A172 (cell line): ENCODE results near the gene EPO. TPM values are rescaled to one million over a fixed set of nuclear protein-coding genes. Genes with fewer than 3 reads are reported as not detected.
"Not testable (repeated sequence)": the region's sequence is repeated elsewhere in the genome, so short reads cannot be mapped to it uniquely, and the experiment has no call there.

ENCODE experiments used
- DNase-seq: peaks from one replicate; pipeline ENCODE4 v3.0.0-alpha.2; 2015; ENCODE audit warnings: low spot score
- total RNA-seq: library from RNA; depleted of rRNA; stranded (reverse); fragments of >200 nt; shearing (Covaris generic); gene quantifications from 2 replicates; pipeline ENCODE4 v1.2.3, GENCODE V29; 2014; rRNA removed

The EPO gene
- total RNA-seq, 1 experiment from 2014 or later = not detected

DNA sequence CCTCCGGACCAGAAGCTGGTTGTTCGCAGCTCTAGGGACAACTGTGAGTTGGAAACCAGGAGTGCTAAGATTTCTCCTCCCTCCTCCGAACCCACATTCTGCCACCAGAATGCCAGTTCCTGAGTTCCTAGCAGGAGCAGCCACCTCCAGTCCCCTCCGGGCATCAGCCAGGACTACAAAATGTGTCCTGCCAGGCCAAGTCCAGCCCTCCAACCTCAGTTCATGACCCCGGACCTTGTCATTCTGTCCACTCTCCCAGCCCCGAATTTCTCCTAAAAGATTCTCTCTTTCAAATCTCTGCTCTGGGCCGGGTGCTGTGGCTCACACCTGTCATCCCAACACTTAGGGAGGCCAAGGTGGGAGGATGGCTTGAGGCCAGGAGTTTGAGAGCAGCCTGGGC is 15.5 kb downstream of the EPO start:
- DNase-seq = no peak

DNA sequence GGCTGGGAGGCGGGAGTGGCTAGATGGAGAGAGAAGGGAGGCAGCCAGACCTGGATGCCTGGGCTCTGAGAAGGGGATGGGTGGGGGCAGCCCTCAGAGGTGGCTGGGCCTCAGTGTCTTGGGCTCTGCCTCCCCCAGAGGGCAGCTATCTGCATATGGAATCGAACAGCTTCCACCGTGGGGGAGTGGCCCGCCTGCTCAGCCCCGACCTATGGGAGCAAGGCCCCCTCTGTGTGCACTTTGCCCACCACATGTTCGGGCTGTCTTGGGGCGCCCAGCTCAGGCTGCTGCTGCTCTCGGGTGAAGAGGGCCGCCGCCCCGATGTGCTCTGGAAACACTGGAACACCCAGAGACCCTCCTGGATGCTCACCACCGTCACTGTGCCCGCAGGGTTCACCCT is 16.4 kb downstream of the EPO start:
- DNase-seq = no peak

GRCh38 chr7:100739934-100740333 is 19.7 kb downstream of the EPO start:
- no peak for DNase-seq

DNA sequence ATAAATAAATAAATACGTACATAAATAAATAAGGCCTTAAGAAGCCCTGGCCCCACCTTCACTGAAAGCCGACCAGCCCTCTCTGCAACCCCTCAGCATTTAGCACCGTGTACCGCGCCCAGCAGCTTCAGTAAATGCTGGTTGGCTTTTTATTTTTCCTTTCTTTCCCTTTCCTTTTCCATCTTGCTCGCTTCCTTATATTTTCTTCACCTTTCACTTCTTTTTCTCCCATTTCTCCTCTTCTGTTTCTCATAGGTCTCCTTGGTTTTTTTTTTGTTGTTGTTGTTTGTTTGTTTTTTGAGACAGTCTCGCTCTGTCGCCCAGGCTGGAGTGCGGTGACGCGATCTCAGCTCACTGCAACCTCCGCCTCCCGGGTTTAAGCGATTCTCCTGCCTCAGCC is 24.3 kb downstream of the EPO start:
- DNase-seq = no peak

DNA sequence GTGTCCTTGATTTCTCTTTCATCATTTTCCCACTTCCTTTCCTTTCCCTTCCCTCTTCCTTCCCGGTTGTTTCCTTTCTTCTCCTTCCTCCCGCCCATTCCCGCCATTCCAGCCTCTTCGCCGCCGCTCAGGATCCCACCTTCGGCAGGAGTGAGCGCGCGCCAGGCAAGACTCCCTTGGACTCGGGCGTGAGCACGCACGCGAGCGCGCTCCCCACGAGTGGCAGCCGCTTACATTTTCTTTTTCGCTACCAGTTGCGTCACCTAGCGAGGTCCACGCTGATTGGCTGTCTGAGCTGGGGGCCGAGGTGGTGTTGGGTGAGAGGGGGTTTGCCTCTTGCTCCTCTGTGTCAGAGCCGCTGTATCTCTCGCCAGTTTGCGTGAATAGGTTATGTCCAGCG is 24.9 kb downstream of the EPO start:
- no peak for DNase-seq

DNA sequence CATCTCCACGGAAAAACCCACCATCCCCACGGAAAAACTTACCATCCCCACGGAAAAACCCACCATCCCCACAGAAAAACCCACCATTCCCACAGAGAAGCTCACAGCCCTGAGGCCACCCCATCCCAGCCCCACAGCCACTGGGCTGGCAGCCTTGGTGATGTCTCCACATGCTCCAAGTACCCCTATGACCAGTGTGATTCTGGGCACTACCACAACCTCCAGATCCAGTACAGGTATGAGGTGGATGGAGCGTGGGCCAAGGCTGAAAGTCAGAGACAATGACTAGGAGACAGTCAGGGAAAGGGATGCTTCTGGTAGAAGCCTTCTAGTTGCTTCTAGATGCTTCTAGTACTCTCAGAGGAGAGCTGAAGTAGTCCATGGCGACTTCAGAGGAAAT is 32.7 kb downstream of the EPO start:
- DNase-seq = no peak

DNA sequence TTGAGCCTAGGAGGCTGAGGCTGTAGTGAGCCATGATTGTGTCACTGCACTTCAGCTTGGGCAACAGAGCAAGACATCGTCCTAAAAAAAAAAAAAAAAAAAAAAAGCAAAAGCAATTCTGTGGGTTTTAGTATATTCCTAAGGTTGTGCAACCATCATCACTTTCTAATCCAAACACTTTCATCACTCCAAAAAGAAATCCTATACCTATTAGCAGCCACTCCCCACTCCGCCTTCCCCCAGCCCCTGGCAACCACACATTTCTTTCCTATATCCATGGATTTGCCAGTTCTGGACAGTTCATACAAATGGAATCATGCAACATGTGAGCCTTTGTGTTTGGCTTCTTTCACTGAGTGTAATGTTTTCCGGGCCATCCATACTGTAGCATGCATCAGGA is 33.5 kb downstream of the EPO start:
- no peak for DNase-seq

- no peak for DNase-seq
These were observed 39.3 kb downstream of the EPO start for GRCh38 chr7:100759357-100760171.

DNA sequence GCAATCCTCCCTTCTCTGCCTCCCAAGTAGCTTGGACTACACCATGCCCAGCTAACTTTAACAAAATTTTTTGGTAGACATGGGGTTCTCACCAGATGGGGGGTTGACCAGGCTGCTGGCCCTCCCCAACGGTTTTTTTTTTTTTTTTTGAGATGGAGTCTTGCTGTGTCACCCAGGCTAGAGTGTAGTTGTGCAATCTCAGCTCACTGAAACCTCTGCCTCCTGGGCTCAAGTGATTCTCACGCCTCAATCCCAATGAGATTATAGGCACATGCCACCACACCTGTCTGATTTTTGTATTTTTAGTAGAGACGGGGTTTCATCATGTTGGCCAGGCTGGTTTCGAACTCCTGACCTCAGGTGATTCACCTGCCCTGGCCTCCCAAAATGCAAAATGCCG is 42.6 kb downstream of the EPO start:
- not testable (repeated sequence) for DNase-seq

DNA sequence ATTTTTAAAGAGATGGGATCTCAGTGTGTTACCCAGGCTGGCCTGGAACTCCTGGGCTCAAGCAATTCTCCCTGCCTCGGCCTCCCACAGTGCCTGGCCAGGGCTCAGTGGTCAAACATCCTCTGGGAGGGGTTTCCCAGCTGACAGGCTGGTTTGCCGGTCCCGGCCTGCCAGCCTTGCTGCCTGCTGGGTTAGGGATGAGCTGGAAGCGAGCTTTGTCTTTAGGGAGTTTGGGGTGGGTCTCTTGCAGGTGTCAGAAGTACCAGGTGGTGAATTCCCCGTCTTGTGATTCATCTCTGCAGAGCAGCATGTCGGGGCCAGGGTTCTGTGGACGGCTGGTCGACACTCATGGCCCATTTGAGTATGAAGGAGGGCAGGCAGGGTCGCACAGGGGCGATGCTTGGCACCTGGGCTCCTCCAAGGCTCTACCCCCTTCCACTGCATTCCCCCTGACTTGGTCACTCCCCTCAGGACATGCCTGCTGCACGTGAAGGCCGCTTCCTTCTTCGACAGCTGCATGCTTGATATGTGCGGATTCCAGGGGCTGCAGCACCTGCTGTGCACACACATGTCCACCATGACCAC is 43.4 kb downstream of the EPO start:
- DNase-seq = peak; percentile 17

- DNase-seq = no peak
These were observed 44.6 kb downstream of the EPO start for GRCh38 chr7:100764841-100765240.

DNA sequence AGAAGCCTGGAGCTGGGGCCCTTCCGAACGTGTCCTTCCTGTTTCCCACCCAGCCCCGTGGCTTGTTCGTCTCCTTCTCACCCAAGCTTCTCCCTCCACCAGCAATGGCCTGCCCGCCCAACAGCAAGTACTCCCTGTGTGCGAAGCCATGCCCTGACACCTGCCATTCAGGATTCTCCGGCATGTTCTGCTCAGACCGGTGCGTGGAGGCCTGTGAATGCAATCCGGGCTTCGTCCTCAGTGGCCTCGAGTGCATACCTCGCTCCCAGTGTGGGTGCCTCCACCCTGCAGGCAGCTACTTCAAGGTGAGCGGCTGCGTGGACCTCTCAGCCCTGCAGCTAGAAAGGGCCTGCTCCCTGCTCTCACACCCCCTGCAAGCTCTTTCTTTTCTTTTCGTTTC is 45.0 kb downstream of the EPO start:
- no peak for DNase-seq

- DNase-seq = no peak
These were observed 48.5 kb downstream of the EPO start for GRCh38 chr7:100768784-100769183.

Other genes with a start within 250 kb of the EPO start
- gene TSC22D4, start 241.3 kb upstream of the EPO start, total RNA-seq = 26.6 and 32.6 TPM in 2 replicates
- 0.07 TPM in 1 of 2 replicates, not detected in the other for gene NYAP1, start 236.5 kb upstream of the EPO start, total RNA-seq
- 6.8 and 8.8 TPM in 2 replicates for gene AGFG2, start 181.3 kb upstream of the EPO start, total RNA-seq
- 0.19 and 0.55 TPM in 2 replicates for gene SAP25, start 146.6 kb upstream of the EPO start, total RNA-seq
- gene LRCH4, start 134.3 kb upstream of the EPO start, total RNA-seq = 10.7 and 11.4 TPM in 2 replicates
- gene FBXO24, start 134.1 kb upstream of the EPO start, total RNA-seq = 0.48 TPM in 1 of 2 replicates, not detected in the other
- 18.0 and 38.9 TPM in 2 replicates for gene PCOLCE, start 118.1 kb upstream of the EPO start, total RNA-seq
- gene MOSPD3, start 107.9 kb upstream of the EPO start, total RNA-seq = 6.9 and 19.3 TPM in 2 replicates
- gene TFR2, start 78.9 kb upstream of the EPO start, total RNA-seq = not detected in 2 replicates
- gene ACTL6B, start 64.0 kb upstream of the EPO start, total RNA-seq = not detected in 2 replicates
- gene GNB2, start 46.7 kb upstream of the EPO start, total RNA-seq = 94.3 and 104 TPM in 2 replicates
- 12.5 and 16.6 TPM in 2 replicates for gene GIGYF1, start 26.2 kb upstream of the EPO start, total RNA-seq
- gene POP7, start 14.3 kb upstream of the EPO start, total RNA-seq = 76.9 and 110 TPM in 2 replicates
- gene ZAN, start 13.1 kb downstream of the EPO start, total RNA-seq = not detected in 2 replicates
- 46.0 and 65.3 TPM in 2 replicates for gene EPHB4, start 107.1 kb downstream of the EPO start, total RNA-seq
- 9.6 and 12.4 TPM in 2 replicates for gene SLC12A9, start 132.2 kb downstream of the EPO start, total RNA-seq
- gene TRIP6, start 146.9 kb downstream of the EPO start, total RNA-seq = 157 and 180 TPM in 2 replicates
- 78.3 and 86.7 TPM in 2 replicates for gene SRRT, start 154.6 kb downstream of the EPO start, total RNA-seq
- 1.8 and 3.3 TPM in 2 replicates for gene UFSP1, start 169.2 kb downstream of the EPO start, total RNA-seq
- 1.5 and 2.8 TPM in 2 replicates for gene ACHE, start 175.4 kb downstream of the EPO start, total RNA-seq
- gene MUC3A, start 229.1 kb downstream of the EPO start, total RNA-seq = not detected in 2 replicates
- not detected in 2 replicates for gene MUC12, start 249.1 kb downstream of the EPO start, total RNA-seq